GM12892 (cell line): ENCODE measurements around the gene SPTLC3.

Experiments
- POLR2A ChIP-seq: IDR thresholded peaks from 2 replicates; pipeline ENCODE4 v1.6.1; 2011; ENCODE audit warnings: low read depth, low read length, control low read depth
- TAF1 ChIP-seq: IDR thresholded peaks from 2 replicates; pipeline ENCODE4 v1.6.1; 2011; ENCODE audit warnings: low read depth, mild to moderate bottlenecking, control low read depth, low read length, borderline replicate concordance

DNA sequence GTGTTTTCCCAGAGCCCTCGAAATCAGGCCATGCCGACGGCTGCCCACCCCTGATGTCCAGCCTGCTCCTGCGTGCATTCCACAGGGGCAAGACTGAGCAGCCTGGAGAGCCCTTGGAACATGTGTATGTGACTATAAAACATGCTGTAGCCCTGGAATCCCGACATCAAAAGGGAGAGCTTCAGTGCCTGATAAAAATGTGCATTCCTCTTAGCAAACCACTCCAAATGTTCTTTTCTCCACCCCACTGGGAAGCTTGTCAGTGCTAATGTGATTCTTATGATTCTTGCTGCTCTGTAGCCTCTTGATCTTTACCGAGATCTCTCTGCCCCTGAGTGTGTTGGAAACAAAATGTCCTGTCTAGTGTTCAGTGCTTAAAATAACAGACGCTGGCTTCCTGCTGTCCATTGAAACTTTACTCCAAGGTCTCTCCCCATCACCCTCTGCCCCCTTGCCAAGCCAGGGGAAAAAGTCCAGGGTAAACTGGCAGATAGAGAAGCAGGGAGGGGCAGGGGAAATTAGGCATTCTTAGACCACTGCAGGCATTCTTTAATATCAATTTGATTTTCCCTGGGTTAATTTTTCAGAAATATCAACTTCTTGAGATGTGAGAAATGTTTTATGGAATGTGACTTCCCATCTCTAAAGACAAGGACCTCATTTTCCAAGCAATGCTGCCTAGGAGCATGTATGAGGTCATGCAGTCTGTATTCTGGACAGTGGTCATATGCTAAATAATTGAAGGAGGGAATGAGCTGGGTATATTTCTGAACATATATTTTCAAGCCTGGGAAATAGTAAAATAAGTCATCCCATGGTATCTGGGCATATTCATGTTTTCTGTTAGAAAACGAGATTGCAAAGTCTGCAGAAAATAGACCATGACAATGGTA is 138.5 kb downstream of the SPTLC3 start:
- TF ChIP-seq POLR2A (no peak), TAF1 (no peak)
